IMR-90 (cell line): ENCODE measurements around the gene RGMB. TPM values are rescaled to one million over a fixed set of nuclear protein-coding genes. Genes with fewer than 3 reads are reported as not detected.
A peak's percentile ranks its signal among the peaks of the same experiment; 100 is the strongest.

Source experiments
- ATAC-seq: fragments of 200-7000 bp; cut with Tn5 transposase; 2 replicates; pipeline ENCODE4 v1.9.1; 2020; ENCODE audit warnings: low read depth, mild to moderate bottlenecking, moderate library complexity
- BruUV-seq: library from RNA; stranded (reverse); fragments of 400-500 nt; replicated peaks from 2 replicates; lab custom pipeline; 2021; lab: Mats Ljungman, UMichigan
- CTCF ChIA-PET: fragments of 300-600 bp; formaldehyde crosslinking; extraction: SDS; loops from one replicate; lab custom pipeline; 2021; ENCODE audit warnings: antibody characterized with exemption; lab: Yijun Ruan, JAX
- POLR2A ChIA-PET: fragments of 300-600 bp; sonication (Branson Sonifier 250); formaldehyde crosslinking; loops from one replicate; lab custom pipeline; 2022; ENCODE audit warnings: antibody characterized with exemption; ENCODE audit not compliant: unreplicated experiment; lab: Charles Lee
- DNase-seq: peaks from one replicate; pipeline ENCODE4 v3.0.0; 2013
- H2AFZ ChIP-seq: replicated peaks from 2 replicates; pipeline ENCODE3; 2013; ENCODE audit warnings: low read length, mild to moderate bottlenecking; ENCODE audit not compliant: poor library complexity
- H2AK5ac ChIP-seq: 2 replicates; pipeline ENCODE4 v1.6.1; 2013; ENCODE audit warnings: low read depth, low read length, inconsistent platforms
- H2AK9ac ChIP-seq: replicated peaks from 2 replicates; pipeline ENCODE3; 2013; ENCODE audit warnings: mild to moderate bottlenecking, low read depth, low read length, moderate library complexity; ENCODE audit not compliant: poor library complexity
- H2BK120ac ChIP-seq: 2 replicates; pipeline ENCODE4 v1.6.1; 2013; ENCODE audit warnings: low read depth, low read length, inconsistent platforms
- H2BK15ac ChIP-seq: 3 replicates; pipeline ENCODE4 v1.6.1; 2013; ENCODE audit warnings: low read depth, low read length, inconsistent platforms
- H2BK20ac ChIP-seq: 2 replicates; pipeline ENCODE4 v1.6.1; 2013; ENCODE audit warnings: low read depth, mild to moderate bottlenecking, inconsistent platforms, low read length, moderate library complexity
- H2BK5ac ChIP-seq: 2 replicates; pipeline ENCODE4 v1.6.1; 2013; ENCODE audit warnings: mild to moderate bottlenecking, low read depth, low read length, inconsistent platforms; ENCODE audit not compliant: poor library complexity, severe bottlenecking
- H3K14ac ChIP-seq: replicated peaks from 2 replicates; pipeline ENCODE4 v1.6.1; 2013; ENCODE audit warnings: low read depth, low read length, inconsistent platforms
- H3K18ac ChIP-seq: 2 replicates; pipeline ENCODE4 v1.6.1; 2013; ENCODE audit warnings: low read depth, low read length, control low read depth
- H3K23ac ChIP-seq: 2 replicates; pipeline ENCODE4 v1.6.1; 2013; ENCODE audit warnings: low read depth, low read length, inconsistent platforms
- H3K27ac ChIP-seq: 2 replicates; pipeline ENCODE4 v1.5.1; 2013; ENCODE audit warnings: mild to moderate bottlenecking, control low read depth, low read length; ENCODE audit not compliant: insufficient read depth
- H3K27me3 ChIP-seq: 2 replicates; pipeline ENCODE4 v1.6.1; 2013; ENCODE audit warnings: low read length; ENCODE audit not compliant: control insufficient read depth, insufficient read depth
- H3K36me3 ChIP-seq: 2 replicates; pipeline ENCODE4 v1.6.1; 2013; ENCODE audit warnings: low read length, mixed read lengths; ENCODE audit not compliant: control insufficient read depth, insufficient read depth
- H3K4ac ChIP-seq: 2 replicates; pipeline ENCODE4 v1.6.1; 2013; ENCODE audit warnings: low read depth, low read length, inconsistent platforms
- H3K4me1 ChIP-seq: 2 replicates; pipeline ENCODE4 v1.6.1; 2013; ENCODE audit warnings: low read length, mixed read lengths; ENCODE audit not compliant: control insufficient read depth, insufficient read depth
- H3K4me2 ChIP-seq: 2 replicates; pipeline ENCODE4 v1.6.1; 2013; ENCODE audit warnings: low read depth, mild to moderate bottlenecking, control low read depth, low read length, moderate library complexity
- H3K4me3 ChIP-seq: 2 replicates; pipeline ENCODE4 v1.5.1; 2013; ENCODE audit warnings: low read depth, mild to moderate bottlenecking, control low read depth, low read length, moderate library complexity; ENCODE audit not compliant: insufficient read depth
- H3K56ac ChIP-seq: 2 replicates; pipeline ENCODE4 v1.6.1; 2013; ENCODE audit warnings: low read length, inconsistent platforms; ENCODE audit not compliant: insufficient read depth; ENCODE audit errors: extremely low read depth
- H3K79me1 ChIP-seq, 2 experiments: 2 replicates each; pipeline ENCODE4 v1.6.1; 2013; ENCODE audit warnings: low read length in 2 of 2, inconsistent platforms in 1 of 2, low read depth in 1 of 2
- H3K9ac ChIP-seq: 2 replicates; pipeline ENCODE4 v1.6.1; 2013; ENCODE audit warnings: low read depth, low read length, control low read depth
- H3K9me1 ChIP-seq: 2 replicates; pipeline ENCODE4 v1.6.1; 2013; ENCODE audit warnings: low read length, inconsistent platforms; ENCODE audit not compliant: insufficient read depth
- H3K9me3 ChIP-seq: 2 replicates; pipeline ENCODE4 v1.6.1; 2013; ENCODE audit warnings: low read length; ENCODE audit not compliant: control insufficient read depth, insufficient read depth
- H4K20me1 ChIP-seq: 2 replicates; pipeline ENCODE4 v1.6.1; 2013; ENCODE audit warnings: low read length, inconsistent platforms; ENCODE audit not compliant: insufficient read depth
- H4K5ac ChIP-seq: 2 replicates; pipeline ENCODE4 v1.6.1; 2013; ENCODE audit warnings: mild to moderate bottlenecking, low read depth, low read length, control low read depth
- H4K8ac ChIP-seq, 2 experiments: 2 replicates each; pipeline ENCODE4 v1.6.1; 2013; ENCODE audit warnings: low read depth in 2 of 2, low read length in 2 of 2, control low read depth in 1 of 2, inconsistent platforms in 1 of 2
- H4K91ac ChIP-seq: 2 replicates; pipeline ENCODE4 v1.6.1; 2013; ENCODE audit warnings: low read depth, low read length, inconsistent platforms; ENCODE audit not compliant: insufficient read depth
- RAD21 ChIP-seq: IDR thresholded peaks from 2 replicates; pipeline ENCODE4 v1.6.1; 2012; ENCODE audit warnings: low read length, improper control_type of control experiment
- SMC3 ChIP-seq: fragments of 150-350 bp; IDR thresholded peaks from 2 replicates; pipeline ENCODE4 v1.6.1; 2016; ENCODE audit warnings: low read depth, mild to moderate bottlenecking, antibody characterized with exemption, low read length, moderate library complexity
- WGBS, 2 experiments: methylation state at CpG; one replicate each; pipeline versions ENCODE4 v1.1.5 to v1.1.7; 2013; ENCODE audit warnings: missing lambda C conversion rate in 2 of 2; ENCODE audit not compliant: insufficient read length in 1 of 2; ENCODE audit errors: extremely low coverage in 2 of 2; 5-methylcytosine and 5-hydroxymethylcytosine counted together
- dilution Hi-C: fragments of 300-500 bp; cut with HindIII; formaldehyde crosslinking; loops from one replicate; pipeline ENCODE4 v1.14.3; 2018; ENCODE audit warnings: low sequenced_read_pairs; ENCODE audit not compliant: unreplicated experiment
- in situ Hi-C: fragments of 300-500 bp; cut with MboI; formaldehyde crosslinking; loops from 3 replicates; pipeline ENCODE4 v1.14.3; 2019; ENCODE audit warnings: low sequenced_read_pairs, inconsistent platforms, mixed read lengths
- intact Hi-C: fragments of 100-400 bp; cut with micrococcal nuclease; formaldehyde crosslinking; loops from 2 replicates; pipeline ENCODE4 v1.10.0; 2022
- polyA plus RNA-seq, 3 experiments: library from polyadenylated mRNA; depleted of rRNA; stranded (reverse); fragments of >200 nt; gene quantifications; 2 replicates each; pipeline ENCODE4 v1.2.3, GENCODE V29; 2012; ENCODE audit warnings: low replicate concordance in 1 of 3
- total RNA-seq: library from RNA; depleted of rRNA; stranded (reverse); fragments of >200 nt; gene quantifications from 2 replicates; pipeline ENCODE4 v1.2.3, GENCODE V29; 2012

RGMB gene
- total and polyA plus RNA-seq, 2 of the 4 experiments (the other 2 are of a cell fraction): 74.4 to 129 TPM

DNA sequence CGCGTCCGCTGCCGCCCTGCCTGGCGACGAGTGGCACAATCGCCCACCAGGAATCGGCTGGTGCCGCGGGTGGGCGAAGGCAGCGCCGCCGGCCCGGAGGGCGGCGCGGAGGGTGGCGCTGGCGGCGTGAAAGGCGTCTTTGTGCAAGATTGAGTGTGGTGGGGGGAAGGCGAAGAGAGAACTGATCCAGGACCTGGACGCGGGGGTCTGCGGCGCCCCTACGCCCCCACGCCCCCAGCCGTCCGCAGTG, 4.6 kb upstream of the RGMB start:
- no peaks in the 10 kb centered on the region; the same call in 1 of the 2 replicates for H3K36me3 ChIP-seq
- H3K9ac ChIP-seq: peak overlapping the region; percentile 98
- H2BK120ac ChIP-seq: peak overlapping the region; percentile 93
- ATAC-seq: no peak
- no peaks in the 10 kb centered on the region for H3K9me3 ChIP-seq
- dilution Hi-C loops: no loop called here
- in situ Hi-C loops: loop anchor here (5.0 to 10.0 kb wide), 3 partner anchors 314 to 657 kb away; no protein-coding TSS in a partner anchor
- no peaks in the 10 kb centered on the region for H3K9me1 ChIP-seq
- peak overlapping the region; percentile 95; the same call in 1 of the 2 replicates for H2BK20ac ChIP-seq
- H3K56ac ChIP-seq: peak overlapping the region; percentile 98
- no peak for DNase-seq
- H4K8ac ChIP-seq: peak overlapping the region; percentile 92 to 98
- TF ChIP-seq RAD21 (no peak), SMC3 (peak; percentile 30; the same call in 1 of the 2 replicates)
- H2AK5ac ChIP-seq: peak overlapping the region; percentile 88
- H3K4me2 ChIP-seq: peak overlapping the region; percentile 95
- ChIA-PET CTCF (interaction anchor here (0.7 to 2.1 kb wide), 12 partner anchors 12 to 1344 kb away, joined by 3 to 7 read pairs (median 3); no protein-coding TSS in a partner anchor), POLR2A (interaction anchor here (0.6 to 1.3 kb wide), 4 partner anchors 28 to 1538 kb away, joined by 3 to 5 read pairs (median 4); no protein-coding TSS in a partner anchor)
- H2AFZ ChIP-seq: peak overlapping the region; percentile 90
- H3K4ac ChIP-seq: peak overlapping the region; percentile 99
- peak overlapping the region; percentile 97 for H3K23ac ChIP-seq
- peaks cover 0 to 13% of the 10 kb centered on the region in 2 experiments; a peak in 2 of 4 replicates for H3K79me1 ChIP-seq
- peaks cover 6% of the 10 kb centered on the region; the same call in 1 of the 2 replicates for H3K4me1 ChIP-seq
- H3K18ac ChIP-seq: peak overlapping the region; percentile 96
- peak overlapping the region; percentile 93; the same call in 1 of the 3 replicates for H2BK15ac ChIP-seq
- peak overlapping the region; percentile 95 for H2AK9ac ChIP-seq
- peak overlapping the region; percentile 90 for H4K5ac ChIP-seq
- peak overlapping the region; percentile 81 for H3K4me3 ChIP-seq
- peak overlapping the region; percentile 95; the same call in 1 of the 2 replicates for H4K91ac ChIP-seq
- H3K27me3 ChIP-seq: no peaks in the 10 kb centered on the region
- H3K14ac ChIP-seq: peak overlapping the region; percentile 94; the same call in 1 of the 2 replicates
- BruUV-seq: no TSS peak
- H2BK5ac ChIP-seq: peak overlapping the region; percentile 88
- 0% methylated on average over 6 of the region's 31 CpGs; no CpG with 5 or more reads in 1 of the 2 experiments for WGBS, 2 experiments
- intact Hi-C loops: loop anchor here (1.0 to 10.0 kb wide), 10 partner anchors 134 to 1538 kb away; no protein-coding TSS in a partner anchor
- H4K20me1 ChIP-seq: no peaks in the 10 kb centered on the region
- peak overlapping the region; percentile 85 for H3K27ac ChIP-seq
